ENCODE measurements around the gene CYSTM1.

Gene CYSTM1

GRCh38 chr5:140145256-140145655 lies 29.7 kb upstream of the CYSTM1 start:
- no peak for DNase-seq (ENCODE audit: low read depth)
- no peak overlapping the region for H3K4me3 ChIP-seq (ENCODE audit: low read depth, low read length)
- TF ChIP-seq MAX (IDR thresholded peaks at IDR 0.05; ENCODE audit: low read depth, low read length) (no peak), CTCF (IDR thresholded peaks at IDR 0.05; ENCODE audit: low read depth, low read length) (no peak), POLR2A (IDR thresholded peaks at IDR 0.05; ENCODE audit: extremely low read depth, insufficient read length) (no peak), MYC (IDR thresholded peaks at IDR 0.05; ENCODE audit: low read depth, low read length) (no peak)

- H3K4me3 ChIP-seq (ENCODE audit: low read depth, low read length) = no peak overlapping the region
Observed at GRCh38 chr5:140145818-140146522, 29.0 kb upstream of the CYSTM1 start.

GRCh38 chr5:140146523-140146842 lies 28.5 kb upstream of the CYSTM1 start:
- H3K4me3 ChIP-seq (ENCODE audit: low read depth, low read length) = no peak overlapping the region
- no peak for DNase-seq (ENCODE audit: low read depth)
- TF ChIP-seq MAX (IDR thresholded peaks at IDR 0.05; ENCODE audit: low read depth, low read length) (no peak), CTCF (IDR thresholded peaks at IDR 0.05; ENCODE audit: low read depth, low read length) (no peak), MYC (IDR thresholded peaks at IDR 0.05; ENCODE audit: low read depth, low read length) (no peak), POLR2A (IDR thresholded peaks at IDR 0.05; ENCODE audit: extremely low read depth, insufficient read length) (no peak)

More at GRCh38 chr5:140145818-140146522, 29.0 kb upstream of the CYSTM1 start:
- peak; percentile 51 for TF ChIP-seq CTCF (IDR thresholded peaks at IDR 0.05; ENCODE audit: low read depth, low read length)
- TF ChIP-seq MYC (IDR thresholded peaks at IDR 0.05; ENCODE audit: low read depth, low read length) = no peak
- TF ChIP-seq MAX (IDR thresholded peaks at IDR 0.05; ENCODE audit: low read depth, low read length) = no peak
- peak; percentile 82 for DNase-seq (ENCODE audit: low read depth)

GRCh38 chr5:140147460-140147859 lies 27.5 kb upstream of the CYSTM1 start:
- DNase-seq (ENCODE audit: low read depth) = no peak
- H3K4me3 ChIP-seq (ENCODE audit: low read depth, low read length) = no peak overlapping the region
- no peak for TF ChIP-seq MAX (IDR thresholded peaks at IDR 0.05; ENCODE audit: low read depth, low read length)
- no peak for TF ChIP-seq MYC (IDR thresholded peaks at IDR 0.05; ENCODE audit: low read depth, low read length)
- TF ChIP-seq CTCF (IDR thresholded peaks at IDR 0.05; ENCODE audit: low read depth, low read length) = no peak
- TF ChIP-seq POLR2A (IDR thresholded peaks at IDR 0.05; ENCODE audit: extremely low read depth, insufficient read length) = no peak

- DNase-seq (ENCODE audit: low read depth) = no peak
- TF ChIP-seq POLR2A (IDR thresholded peaks at IDR 0.05; ENCODE audit: extremely low read depth, insufficient read length) = no peak
- TF ChIP-seq MAX (IDR thresholded peaks at IDR 0.05; ENCODE audit: low read depth, low read length) = no peak
- TF ChIP-seq MYC (IDR thresholded peaks at IDR 0.05; ENCODE audit: low read depth, low read length) = no peak
- TF ChIP-seq CTCF (IDR thresholded peaks at IDR 0.05; ENCODE audit: low read depth, low read length) = no peak
Observed at GRCh38 chr5:140148508-140148907, 26.5 kb upstream of the CYSTM1 start.

More at GRCh38 chr5:140148508-140148907, 26.5 kb upstream of the CYSTM1 start:
- no peak overlapping the region for H3K4me3 ChIP-seq (ENCODE audit: low read depth, low read length)

Measured in NB4 (cell line).